Nephron (organoid): Measurements from ENCODE around the gene LTO1.

ENCODE experiments used
- H3K27ac Mint-ChIP-seq, 3 experiments: 2 replicates each; pipeline ENCODE4 v1.8.0; 2020; ENCODE audit warnings: mixed read lengths in 3 of 3, mild to moderate bottlenecking in 2 of 3, moderate library complexity in 1 of 3
- H3K27me3 Mint-ChIP-seq: 2 replicates; pipeline ENCODE4 v1.8.0; 2021; ENCODE audit warnings: low read depth, mild to moderate bottlenecking, moderate library complexity, mixed read lengths
- H3K36me3 Mint-ChIP-seq: 2 replicates; pipeline ENCODE4 v1.8.0; 2020; ENCODE audit warnings: low read depth, mixed read lengths
- H3K4me1 Mint-ChIP-seq: 2 replicates; pipeline ENCODE4 v1.8.0; 2020; ENCODE audit warnings: mixed read lengths
- H3K4me3 Mint-ChIP-seq, 3 experiments: 2 replicates each; pipeline ENCODE4 v1.8.0; 2020; ENCODE audit warnings: mild to moderate bottlenecking in 3 of 3, mixed read lengths in 3 of 3, moderate library complexity in 2 of 3
- H3K9me3 Mint-ChIP-seq: 2 replicates; pipeline ENCODE4 v1.8.0; 2020; ENCODE audit warnings: mixed read lengths
- CTCF ChIP-seq, 3 experiments: fragments of 200-600 bp; sonication (generic); IDR thresholded peaks; one replicate each; pipeline ENCODE4 v1.5.0; 2021; ENCODE audit warnings: antibody characterized with exemption in 3 of 3; ENCODE audit not compliant: unreplicated experiment in 3 of 3

LTO1 gene

GRCh38 chr11:69635804-69636511 is 39.2 kb downstream of the LTO1 start:
- Mint-ChIP-seq H3K27me3 (peaks cover 68% of the 10 kb centered on the region), H3K4me3 (peak overlapping the region; percentile 71 to 82 (median 78)), H3K27ac (peak overlapping the region in 2 of 3 experiments; percentile 68 to 77), H3K9me3 (peaks cover 3% of the 10 kb centered on the region), H3K4me1 (peaks cover 23% of the 10 kb centered on the region), H3K36me3 (no peaks in the 10 kb centered on the region)
- no peak for TF ChIP-seq CTCF (IDR thresholded peaks at IDR 0.05; ENCODE audit: unreplicated experiment in 3 of 3)

GRCh38 chr11:69635195-69635594 is 40.0 kb downstream of the LTO1 start:
- peaks cover 64% of the 10 kb centered on the region for H3K27me3 Mint-ChIP-seq
- H3K36me3 Mint-ChIP-seq = no peaks in the 10 kb centered on the region
- no peak overlapping the region for H3K27ac Mint-ChIP-seq
- TF ChIP-seq CTCF (IDR thresholded peaks at IDR 0.05; ENCODE audit: unreplicated experiment in 3 of 3) = no peak
- H3K4me3 Mint-ChIP-seq = peak overlapping the region in 1 of 3 experiments; percentile 24
- peaks cover 15% of the 10 kb centered on the region for H3K4me1 Mint-ChIP-seq
- H3K9me3 Mint-ChIP-seq = peaks cover 3% of the 10 kb centered on the region

GRCh38 chr11:69634590-69634989 is 40.6 kb downstream of the LTO1 start:
- H3K4me1 Mint-ChIP-seq = peaks cover 13% of the 10 kb centered on the region
- no peaks in the 10 kb centered on the region for H3K36me3 Mint-ChIP-seq
- H3K9me3 Mint-ChIP-seq = peaks cover 8% of the 10 kb centered on the region
- H3K27ac Mint-ChIP-seq = no peak overlapping the region
- H3K27me3 Mint-ChIP-seq = peaks cover 58% of the 10 kb centered on the region
- no peak for TF ChIP-seq CTCF (IDR thresholded peaks at IDR 0.05; ENCODE audit: unreplicated experiment in 3 of 3)
- peak overlapping the region in 2 of 3 experiments; percentile 40 to 52 for H3K4me3 Mint-ChIP-seq

GRCh38 chr11:69634069-69634468 is 41.1 kb downstream of the LTO1 start:
- Mint-ChIP-seq H3K27me3 (peaks cover 53% of the 10 kb centered on the region), H3K9me3 (peaks cover 11% of the 10 kb centered on the region), H3K4me1 (peaks cover 12% of the 10 kb centered on the region), H3K27ac (no peak overlapping the region), H3K36me3 (no peaks in the 10 kb centered on the region), H3K4me3 (no peak overlapping the region)
- TF ChIP-seq CTCF (IDR thresholded peaks at IDR 0.05; ENCODE audit: unreplicated experiment in 3 of 3) = no peak

- no peak overlapping the region for H3K4me3 Mint-ChIP-seq
- peaks cover 11% of the 10 kb centered on the region for H3K9me3 Mint-ChIP-seq
- peaks cover 4% of the 10 kb centered on the region for H3K4me1 Mint-ChIP-seq
- H3K27ac Mint-ChIP-seq = no peak overlapping the region
- no peak for TF ChIP-seq CTCF (IDR thresholded peaks at IDR 0.05; ENCODE audit: unreplicated experiment in 3 of 3)
- H3K36me3 Mint-ChIP-seq = no peaks in the 10 kb centered on the region
- peaks cover 44% of the 10 kb centered on the region for H3K27me3 Mint-ChIP-seq
Measured at GRCh38 chr11:69632900-69633299, 42.3 kb downstream of the LTO1 start.

GRCh38 chr11:69630424-69630823 is 44.7 kb downstream of the LTO1 start:
- no peaks in the 10 kb centered on the region for H3K36me3 Mint-ChIP-seq
- H3K4me3 Mint-ChIP-seq = no peak overlapping the region
- H3K4me1 Mint-ChIP-seq = no peaks in the 10 kb centered on the region
- H3K27me3 Mint-ChIP-seq = peaks cover 33% of the 10 kb centered on the region
- H3K9me3 Mint-ChIP-seq = peaks cover 14% of the 10 kb centered on the region
- H3K27ac Mint-ChIP-seq = no peak overlapping the region
- TF ChIP-seq CTCF (IDR thresholded peaks at IDR 0.05; ENCODE audit: unreplicated experiment in 3 of 3) = no peak
